T-cell (primary cell): ENCODE data around the gene GULP1. TPM values are rescaled to one million over a fixed set of nuclear protein-coding genes. Genes with fewer than 3 reads are reported as not detected.

Source experiments
- ATAC-seq, 4 experiments: fragments of 200-7000 bp in 3 of 4; fragments of 150-1000 bp in 1 of 4; cut with Tn5 transposase; replicated peaks in 1 of 4; 1 replicate in 3 of 4; 2 replicates in 1 of 4; pipeline ENCODE4 v1.10.0; 2021; ENCODE audit warnings: moderate library complexity in 3 of 4, mild to moderate bottlenecking in 2 of 4, moderate number of reproducible peaks in 1 of 4
- CTCF ChIA-PET, 2 donors: fragments of 300-600 bp; sonication (Branson Sonifier 250); formaldehyde crosslinking; loops; one replicate each; lab custom pipeline; 2022; ENCODE audit warnings: antibody characterized with exemption in 2 of 2; lab: Charles Lee
- POLR2A ChIA-PET, 2 donors: fragments of 300-600 bp; sonication (Branson Sonifier 250); formaldehyde crosslinking; loops; one replicate each; lab custom pipeline; 2022; ENCODE audit warnings: antibody characterized with exemption in 2 of 2; lab: Charles Lee
- DNase-seq, 35 experiments: peaks; one replicate each; pipeline versions ENCODE4 v3.0.0 to v3.0.0-alpha.2; 2013 to 2023
- H3K27ac ChIP-seq: one replicate; pipeline ENCODE4 v1.5.1; 2013; ENCODE audit warnings: low read length
- H3K27me3 ChIP-seq, 2 experiments: replicated peaks in 1 of 2; 1 replicate in 1 of 2; 2 replicates in 1 of 2; pipeline versions ENCODE4 v1.6.1 to v1.7.0; 2013; ENCODE audit warnings: low read length in 1 of 2, mixed read lengths in 1 of 2; ENCODE audit not compliant: control insufficient read depth in 2 of 2, insufficient read depth in 2 of 2; ENCODE audit errors: extremely low read depth in 1 of 2
- H3K36me3 ChIP-seq, 2 donors: 1 replicate in 1 of 2; 2 replicates in 1 of 2; pipeline versions ENCODE4 v1.6.1 to v1.7.0; 2013; ENCODE audit warnings: low read length in 1 of 2; ENCODE audit not compliant: control insufficient read depth in 2 of 2, insufficient read depth in 1 of 2; ENCODE audit errors: extremely low read depth in 1 of 2
- H3K4me1 ChIP-seq, 2 experiments: 1 replicate in 1 of 2; 2 replicates in 1 of 2; pipeline versions ENCODE4 v1.6.1 to v1.7.0; 2013; ENCODE audit warnings: low read length in 2 of 2, mixed read lengths in 1 of 2; ENCODE audit not compliant: insufficient read depth in 2 of 2, control insufficient read depth in 1 of 2; ENCODE audit errors: extremely low read depth in 1 of 2
- H3K4me3 ChIP-seq, 2 donors: 1 replicate in 1 of 2; 2 replicates in 1 of 2; pipeline versions ENCODE4 v1.5.1 to v1.7.0; 2013; ENCODE audit warnings: mild to moderate bottlenecking in 2 of 2, low read length in 1 of 2, moderate library complexity in 1 of 2; ENCODE audit not compliant: control insufficient read depth in 1 of 2; ENCODE audit errors: extremely low read depth in 1 of 2
- H3K9me3 ChIP-seq: 2 replicates; pipeline ENCODE4 v1.7.0; 2013
- H3K27ac Mint-ChIP-seq, 2 donors: one replicate each; pipeline ENCODE4 v1.8.0; 2020 to 2021; ENCODE audit warnings: mild to moderate bottlenecking in 2 of 2, mixed read lengths in 2 of 2
- H3K27me3 Mint-ChIP-seq, 2 donors: one replicate each; pipeline ENCODE4 v1.8.0; 2021 to 2022; ENCODE audit warnings: mixed read lengths in 2 of 2
- H3K36me3 Mint-ChIP-seq: one replicate; pipeline ENCODE4 v1.8.0; 2021; ENCODE audit warnings: mixed read lengths
- H3K4me1 Mint-ChIP-seq, 3 donors: one replicate each; pipeline ENCODE4 v1.8.0; 2020 to 2022; ENCODE audit warnings: mixed read lengths in 3 of 3, mild to moderate bottlenecking in 1 of 3
- H3K4me3 Mint-ChIP-seq, 3 donors: one replicate each; pipeline ENCODE4 v1.8.0; 2020 to 2022; ENCODE audit warnings: mild to moderate bottlenecking in 3 of 3, mixed read lengths in 3 of 3, moderate library complexity in 3 of 3
- H3K9me3 Mint-ChIP-seq, 3 donors: one replicate each; pipeline ENCODE4 v1.8.0; 2020 to 2022; ENCODE audit warnings: mixed read lengths in 3 of 3
- WGBS: methylation state at CpG from one replicate; pipeline ENCODE4 v1.1.5; 2013; ENCODE audit warnings: missing lambda C conversion rate; ENCODE audit not compliant: insufficient coverage; 5-methylcytosine and 5-hydroxymethylcytosine counted together
- total RNA-seq, 35 experiments: library from RNA in 6 of 35; stranded (reverse) in 6 of 35; fragments of 120-200 nt in 1 of 35; gene quantifications; one replicate each; pipeline versions ENCODE4 v1.2.1 to v1.2.4 and lab custom pipeline; 2013 to 2026

GULP1 gene
- total RNA-seq, 5 donors from 2014 or later (not counting 1 experiment from before 2014, with no cell fraction given), result 0.13 to 0.47 (median 0.13) TPM; not detected in 2

DNA sequence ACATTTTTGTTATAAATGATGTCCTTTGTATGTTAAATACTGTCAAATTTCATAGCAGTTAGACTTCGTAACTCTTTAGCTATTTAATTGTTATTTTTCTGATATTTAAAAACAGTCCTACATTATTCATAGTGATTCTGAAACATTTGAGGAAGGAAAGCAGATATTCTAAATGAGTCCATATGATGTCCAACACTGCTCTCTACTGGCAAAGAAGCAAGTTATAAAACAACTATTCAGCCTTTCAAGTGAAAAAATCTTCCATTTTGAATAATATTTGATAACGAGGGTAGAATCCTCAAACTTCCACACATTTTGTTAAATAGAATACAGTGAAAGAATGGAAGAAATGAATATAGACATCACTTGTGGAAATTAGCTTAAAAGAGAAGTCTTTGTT is 220.8 kb downstream of the GULP1 start:
- peak in 1 of 35 experiments; percentile 14 for DNase-seq
- no peaks in the 10 kb centered on the region for H3K9me3 Mint-ChIP-seq
- H3K27me3 ChIP-seq, result no peaks in the 10 kb centered on the region
- H3K4me1 Mint-ChIP-seq, result no peaks in the 10 kb centered on the region
- H3K4me1 ChIP-seq, result no peaks in the 10 kb centered on the region
- WGBS, result no CpG with 5 or more reads among the region's 2 CpGs
- H3K36me3 Mint-ChIP-seq, result no peaks in the 10 kb centered on the region
- H3K36me3 ChIP-seq, result no peaks in the 10 kb centered on the region
- H3K27me3 Mint-ChIP-seq, result no peaks in the 10 kb centered on the region
- no peaks in the 10 kb centered on the region for H3K9me3 ChIP-seq
- no peak overlapping the region for H3K4me3 Mint-ChIP-seq
- ChIA-PET CTCF (no interaction called here), POLR2A (no interaction called here)
- H3K27ac Mint-ChIP-seq, result no peak overlapping the region
- ATAC-seq, result no peak
- H3K4me3 ChIP-seq, result no peak overlapping the region
- H3K27ac ChIP-seq, result no peak overlapping the region

DNA sequence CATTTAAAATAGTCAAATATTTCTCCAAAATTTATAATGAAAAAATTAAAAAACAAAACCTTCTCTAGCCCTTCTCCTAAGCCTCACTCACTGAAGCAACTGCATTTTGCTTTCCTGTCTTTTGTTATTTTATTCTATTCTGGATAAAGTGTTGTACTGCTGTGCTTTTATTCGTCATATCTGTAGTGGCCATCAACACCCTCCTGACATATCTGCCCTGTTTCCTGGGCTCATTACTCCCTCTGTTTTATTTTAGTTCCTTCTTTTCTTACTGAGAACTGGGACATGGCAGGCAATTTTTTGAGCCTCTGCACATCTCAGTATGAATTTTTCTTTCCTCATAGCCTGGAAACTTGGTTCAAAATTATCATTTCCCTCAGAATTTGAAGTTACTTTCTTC is 224.2 kb downstream of the GULP1 start:
- ChIA-PET POLR2A (no interaction called here), CTCF (no interaction called here)
- DNase-seq, result no peak
- Mint-ChIP-seq H3K4me1 (no peaks in the 10 kb centered on the region), H3K9me3 (no peaks in the 10 kb centered on the region), H3K36me3 (no peaks in the 10 kb centered on the region), H3K27me3 (peaks cover 4 to 12% of the 10 kb centered on the region in 2 donors), H3K27ac (no peak overlapping the region), H3K4me3 (no peak overlapping the region)
- Histone ChIP-seq H3K4me1 (no peaks in the 10 kb centered on the region), H3K27ac (no peak overlapping the region), H3K27me3 (no peaks in the 10 kb centered on the region), H3K9me3 (no peaks in the 10 kb centered on the region), H3K4me3 (no peak overlapping the region), H3K36me3 (no peaks in the 10 kb centered on the region)
- ATAC-seq, result no peak
- WGBS, result no CpG with 5 or more reads among the region's 1 CpG

DNA sequence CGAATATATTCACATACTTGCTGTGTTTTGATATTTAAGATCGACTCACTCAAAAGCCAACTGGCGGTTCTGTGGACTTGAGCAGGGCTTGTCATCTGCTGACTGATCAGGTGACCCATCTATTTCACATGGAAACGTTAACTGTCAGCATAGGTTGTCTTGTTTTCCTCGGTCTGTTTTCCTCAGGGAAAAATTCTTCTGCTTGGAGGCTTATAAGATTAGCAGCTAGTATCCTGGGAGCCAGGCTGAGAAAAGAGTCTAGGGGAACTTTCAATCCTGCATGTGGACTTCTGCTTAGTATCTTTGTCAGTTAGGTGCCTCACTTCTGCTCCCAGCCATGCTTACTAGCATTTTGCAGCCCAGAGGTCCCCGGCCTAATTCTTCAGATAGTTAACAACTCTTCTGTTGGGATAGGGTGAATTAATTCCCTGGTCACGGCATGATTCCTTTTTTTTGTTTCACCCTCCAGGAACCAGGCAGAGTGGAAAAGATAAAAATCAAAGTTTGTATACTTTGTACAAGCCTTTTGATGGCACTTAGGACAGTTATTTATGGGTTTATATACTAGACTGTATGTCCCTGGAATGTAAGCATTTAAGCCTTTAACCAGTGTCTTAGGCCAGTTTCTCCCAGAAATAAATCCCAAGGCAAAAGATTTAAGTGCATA is 226.0 kb downstream of the GULP1 start:
- ChIA-PET CTCF (interaction anchor here in 1 of 2 donors (0.6 kb wide), 1 partner anchor 435 kb away, joined by 3 read pairs; no protein-coding TSS in a partner anchor), POLR2A (no interaction called here)
- WGBS, result 83% methylated on average over 5 of the region's 7 CpGs
- no peaks in the 10 kb centered on the region for H3K9me3 Mint-ChIP-seq
- no peak for ATAC-seq
- no peak overlapping the region for H3K27ac Mint-ChIP-seq
- Histone ChIP-seq H3K27me3 (no peaks in the 10 kb centered on the region), H3K4me3 (no peak overlapping the region), H3K36me3 (no peaks in the 10 kb centered on the region), H3K27ac (no peak overlapping the region), H3K9me3 (no peaks in the 10 kb centered on the region), H3K4me1 (no peaks in the 10 kb centered on the region)
- H3K27me3 Mint-ChIP-seq, result peaks cover 4 to 18% of the 10 kb centered on the region in 2 donors
- H3K4me1 Mint-ChIP-seq, result no peaks in the 10 kb centered on the region
- no peak overlapping the region for H3K4me3 Mint-ChIP-seq
- DNase-seq, result no peak
- H3K36me3 Mint-ChIP-seq, result no peaks in the 10 kb centered on the region

DNA sequence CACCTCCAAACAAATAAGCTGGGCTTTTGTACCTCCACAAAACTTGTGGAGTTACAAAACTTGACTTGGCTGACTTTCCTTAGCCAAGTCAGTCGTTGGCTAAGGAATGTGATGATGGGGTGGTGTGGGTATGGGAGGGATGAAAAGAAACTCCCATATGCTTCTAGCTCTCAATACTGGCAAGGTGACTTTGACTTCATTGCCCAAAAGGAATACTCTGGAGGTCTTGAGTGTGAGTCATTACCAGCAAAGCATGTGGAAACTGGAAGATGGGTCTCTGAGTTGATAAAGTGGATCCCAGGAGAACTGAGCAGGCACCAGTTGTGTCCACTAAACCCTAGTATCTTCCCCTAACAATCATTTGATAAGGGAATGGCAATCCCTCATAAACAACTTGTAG is 226.7 kb downstream of the GULP1 start:
- ChIA-PET POLR2A (no interaction called here), CTCF (interaction anchor here in 1 of 2 donors (0.6 kb wide), 1 partner anchor 436 kb away, joined by 3 read pairs; no protein-coding TSS in a partner anchor)
- Histone ChIP-seq H3K36me3 (no peaks in the 10 kb centered on the region), H3K27ac (no peak overlapping the region), H3K4me3 (no peak overlapping the region), H3K4me1 (no peaks in the 10 kb centered on the region), H3K27me3 (no peaks in the 10 kb centered on the region), H3K9me3 (no peaks in the 10 kb centered on the region)
- no peaks in the 10 kb centered on the region for H3K36me3 Mint-ChIP-seq
- ATAC-seq (no peak), DNase-seq (no peak)
- H3K4me3 Mint-ChIP-seq, result no peak overlapping the region
- no peak overlapping the region for H3K27ac Mint-ChIP-seq
- no peaks in the 10 kb centered on the region for H3K4me1 Mint-ChIP-seq
- peaks cover 4 to 18% of the 10 kb centered on the region in 2 donors for H3K27me3 Mint-ChIP-seq
- H3K9me3 Mint-ChIP-seq, result no peaks in the 10 kb centered on the region
- WGBS, result no CpG with 5 or more reads among the region's 1 CpG

DNA sequence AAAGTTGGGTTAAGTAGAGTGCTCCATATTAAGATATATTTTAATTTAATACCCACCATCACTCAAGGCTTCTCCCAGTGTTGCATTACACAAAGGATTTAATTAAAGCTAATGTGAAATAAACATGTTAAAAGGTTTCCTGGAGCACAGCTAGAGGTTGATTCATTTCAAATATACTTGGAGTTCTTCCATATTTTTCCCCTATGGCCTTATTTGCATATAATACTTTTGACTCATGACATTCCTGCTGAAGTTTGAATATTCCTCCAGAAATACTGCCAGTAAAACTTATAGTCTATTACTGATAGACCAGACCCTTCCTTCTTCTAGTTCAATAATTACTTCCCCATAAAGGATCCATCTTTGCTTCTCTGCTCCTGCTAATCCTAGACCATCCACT is 227.5 kb downstream of the GULP1 start:
- no peak overlapping the region for H3K4me3 ChIP-seq
- no peaks in the 10 kb centered on the region for H3K4me1 Mint-ChIP-seq
- DNase-seq (no peak), ATAC-seq (no peak)
- H3K36me3 ChIP-seq, result no peaks in the 10 kb centered on the region
- H3K4me1 ChIP-seq, result no peaks in the 10 kb centered on the region
- no peaks in the 10 kb centered on the region for H3K27me3 ChIP-seq
- H3K27ac Mint-ChIP-seq, result no peak overlapping the region
- ChIA-PET POLR2A (no interaction called here), CTCF (no interaction called here)
- H3K36me3 Mint-ChIP-seq, result no peaks in the 10 kb centered on the region
- H3K27me3 Mint-ChIP-seq, result peaks cover 4 to 18% of the 10 kb centered on the region in 2 donors
- no peaks in the 10 kb centered on the region for H3K9me3 ChIP-seq
- H3K9me3 Mint-ChIP-seq, result no peaks in the 10 kb centered on the region
- no peak overlapping the region for H3K4me3 Mint-ChIP-seq
- no peak overlapping the region for H3K27ac ChIP-seq

DNA sequence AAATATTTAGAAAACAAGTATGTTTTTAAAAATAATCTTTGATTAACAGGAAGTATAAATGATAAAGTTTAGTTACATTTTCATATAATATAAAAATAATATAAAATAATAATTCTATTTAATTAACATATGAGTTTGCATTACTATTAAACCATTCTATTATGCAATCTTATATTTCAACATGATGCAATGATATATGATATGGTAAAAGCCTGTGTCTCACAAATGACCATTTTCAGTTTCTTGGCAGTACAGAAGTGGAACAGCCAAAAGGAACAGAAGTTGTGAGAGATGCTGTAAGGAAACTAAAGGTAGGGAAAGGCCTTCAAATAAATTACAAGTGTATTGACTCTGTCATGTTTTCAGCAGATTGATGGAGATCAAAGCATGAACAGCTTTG is 230.8 kb downstream of the GULP1 start:
- no peaks in the 10 kb centered on the region for H3K9me3 Mint-ChIP-seq
- DNase-seq (no peak), ATAC-seq (no peak)
- ChIA-PET CTCF (interaction anchor here in 1 of 2 donors (0.5 to 0.9 kb wide), 2 partner anchors 8 to 20 kb away, joined by 3 read pairs; no protein-coding TSS in a partner anchor), POLR2A (interaction anchor here in 1 of 2 donors (0.5 kb wide), 1 partner anchor 892 kb away, joined by 3 read pairs; no protein-coding TSS in a partner anchor)
- Histone ChIP-seq H3K9me3 (no peaks in the 10 kb centered on the region), H3K4me3 (no peak overlapping the region), H3K4me1 (no peaks in the 10 kb centered on the region), H3K27me3 (no peaks in the 10 kb centered on the region), H3K36me3 (no peaks in the 10 kb centered on the region), H3K27ac (no peak overlapping the region)
- H3K4me1 Mint-ChIP-seq, result no peaks in the 10 kb centered on the region
- no peaks in the 10 kb centered on the region for H3K36me3 Mint-ChIP-seq
- no peak overlapping the region for H3K27ac Mint-ChIP-seq
- peaks cover 4 to 18% of the 10 kb centered on the region in 2 donors for H3K27me3 Mint-ChIP-seq
- no peak overlapping the region for H3K4me3 Mint-ChIP-seq
